ENCODE measurements around the gene SLC6A19. TPM values are rescaled to one million over a fixed set of nuclear protein-coding genes. Genes with fewer than 3 reads are reported as not detected.
"Not testable (repeated sequence)": the region's sequence is repeated elsewhere in the genome, so short reads cannot be mapped to it uniquely, and the experiment has no call there.

Gene SLC6A19
- total RNA-seq, 1 experiment from 2014 or later, result not detected

DNA sequence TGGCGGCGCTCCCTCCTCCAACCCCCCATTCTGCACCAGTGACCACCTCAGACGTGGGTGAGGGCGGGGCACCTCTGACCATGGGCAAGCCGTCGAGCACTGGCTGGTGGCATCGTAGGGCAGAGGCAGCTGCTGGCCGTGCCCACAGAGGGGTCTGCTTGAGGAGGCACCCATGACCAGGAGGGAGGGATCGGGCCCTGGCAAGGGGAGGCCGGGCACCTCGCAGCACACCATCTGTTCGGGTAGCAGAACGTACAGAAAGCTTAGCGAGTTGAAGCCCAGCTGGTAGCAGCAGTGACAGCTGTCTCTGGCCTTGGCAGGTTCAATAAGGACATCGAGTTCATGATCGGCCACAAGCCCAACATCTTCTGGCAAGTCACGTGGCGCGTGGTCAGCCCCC is 19.4 kb downstream of the SLC6A19 start:
- DNase-seq (ENCODE audit: low read depth), result no peak

DNA sequence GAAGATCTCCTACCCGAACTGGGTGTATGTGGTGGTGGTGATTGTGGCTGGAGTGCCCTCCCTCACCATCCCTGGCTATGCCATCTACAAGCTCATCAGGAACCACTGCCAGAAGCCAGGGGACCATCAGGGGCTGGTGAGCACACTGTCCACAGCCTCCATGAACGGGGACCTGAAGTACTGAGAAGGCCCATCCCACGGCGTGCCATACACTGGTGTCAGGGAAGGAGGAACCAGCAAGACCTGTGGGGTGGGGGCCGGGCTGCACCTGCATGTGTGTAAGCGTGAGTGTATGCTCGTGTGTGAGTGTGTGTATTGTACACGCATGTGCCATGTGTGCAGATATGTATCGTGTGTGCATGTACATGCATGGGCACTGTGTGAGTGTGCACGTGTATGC is 20.3 kb downstream of the SLC6A19 start:
- no peak for DNase-seq (ENCODE audit: low read depth)

DNA sequence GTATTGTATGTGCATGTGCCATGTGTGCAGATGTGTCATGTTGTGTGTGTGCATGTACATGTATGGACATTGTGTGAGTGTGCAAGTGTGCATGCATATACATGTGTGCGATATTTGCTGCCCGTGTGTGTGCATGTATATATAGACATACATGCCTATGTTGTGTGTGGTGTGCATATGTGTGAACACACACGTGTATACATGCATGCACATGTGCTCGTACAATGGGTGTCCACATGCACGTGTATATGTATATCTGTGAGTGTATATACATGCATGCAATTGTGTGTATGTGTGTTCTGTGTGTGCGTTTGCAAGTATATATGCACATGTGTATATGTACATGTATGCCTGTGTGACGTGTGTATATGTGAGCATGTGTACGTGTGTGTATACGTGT is 20.8 kb downstream of the SLC6A19 start:
- DNase-seq (ENCODE audit: low read depth), result no peak

DNA sequence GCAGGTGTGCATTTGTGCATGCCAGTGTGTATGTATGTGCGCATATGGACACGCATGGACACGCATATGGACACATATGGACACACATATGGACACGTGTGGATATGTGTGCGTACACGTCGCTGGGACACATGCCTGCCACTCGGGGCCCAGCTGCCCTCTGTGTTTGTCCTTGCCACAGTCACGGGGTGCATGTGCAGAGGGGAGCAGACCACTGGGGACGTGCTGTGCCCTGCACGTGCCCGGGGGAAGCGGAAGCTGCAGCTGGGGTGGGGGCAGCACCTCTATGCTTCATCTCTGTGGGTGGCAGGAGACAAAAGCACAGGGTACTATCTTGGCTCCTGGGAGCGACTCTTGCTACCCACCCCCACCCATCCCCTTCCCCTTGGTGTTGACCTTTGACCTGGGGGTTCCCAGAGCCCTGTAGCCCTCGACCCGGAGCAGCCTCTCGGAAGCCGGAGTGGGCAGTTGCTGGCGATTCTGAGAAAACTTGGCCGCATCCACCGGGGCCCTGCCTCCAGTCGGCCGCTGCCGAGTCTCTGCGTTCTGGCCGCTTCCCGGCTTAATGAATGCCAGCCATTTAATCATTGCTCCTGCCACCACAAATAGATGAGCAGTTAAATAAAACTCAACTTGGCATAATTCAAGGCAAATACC is 21.4 kb downstream of the SLC6A19 start:
- DNase-seq (ENCODE audit: low read depth), result no peak

DNA sequence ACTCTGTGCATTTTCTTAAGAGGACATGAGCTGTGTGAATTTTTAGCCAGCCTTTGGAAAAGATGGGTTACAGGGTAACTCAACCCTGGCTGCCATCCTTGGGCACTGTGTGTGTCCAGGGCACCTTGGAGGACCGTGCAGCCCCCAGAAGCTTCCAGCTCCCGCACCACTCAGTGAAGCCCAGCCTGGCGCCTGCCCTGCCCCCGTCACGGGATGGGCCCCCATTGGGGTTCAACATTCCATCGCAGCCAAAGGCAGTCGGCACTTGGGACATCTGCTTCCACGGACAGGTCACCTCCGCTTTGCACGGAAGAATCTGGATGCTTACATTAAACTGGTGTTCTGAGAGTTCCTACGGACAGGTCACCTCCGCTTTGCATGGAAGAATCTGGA is 21.9 kb downstream of the SLC6A19 start:
- DNase-seq (ENCODE audit: low read depth), result no peak

DNA sequence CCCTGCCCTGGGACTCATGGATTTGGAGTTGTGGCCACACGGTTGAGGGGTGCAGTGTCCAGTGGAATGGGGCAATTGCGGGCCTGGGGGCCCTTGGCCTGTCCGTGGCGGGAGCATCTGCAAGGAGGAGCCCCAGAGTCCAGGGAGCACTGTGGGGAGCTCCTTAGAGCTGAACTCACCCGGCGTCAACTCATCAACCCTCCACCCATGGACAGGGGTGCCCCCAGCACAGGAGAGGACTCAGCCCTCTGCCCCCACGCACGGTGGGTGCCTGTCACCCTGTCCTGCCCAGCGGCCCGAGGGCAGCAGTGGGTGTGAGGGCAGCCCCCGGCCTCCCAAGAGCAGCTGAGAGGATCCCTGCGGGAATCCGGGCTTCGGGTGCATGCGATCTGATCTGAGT is 23.2 kb downstream of the SLC6A19 start:
- no peak for DNase-seq (ENCODE audit: low read depth)

DNA sequence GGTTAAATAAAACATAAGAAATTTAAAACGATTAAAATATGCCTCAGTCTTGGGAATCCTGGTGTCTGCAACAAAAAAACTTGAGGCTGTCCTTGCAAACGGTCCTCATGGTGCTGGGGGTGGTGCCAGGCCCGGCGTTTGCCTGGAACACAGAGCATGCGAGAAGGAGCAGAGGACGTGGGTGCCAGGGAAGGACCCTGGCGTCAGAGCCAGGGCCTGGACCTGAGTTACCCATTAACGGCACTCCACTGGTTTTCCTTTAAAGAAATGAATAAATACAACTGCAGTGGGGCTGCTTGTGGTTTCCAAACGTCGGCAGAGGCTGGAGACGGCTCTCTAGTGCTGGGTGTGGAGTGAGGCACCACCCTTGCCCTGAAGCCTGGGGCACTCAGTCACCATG is 23.7 kb downstream of the SLC6A19 start, which contains the start of gene SLC6A18:
TSS of gene SLC6A18 (plus strand) at position 301 of the 400 bp plus-strand sequence. CDS start at position 398, 97 bp downstream.
- DNase-seq (ENCODE audit: low read depth), result no peak

DNA sequence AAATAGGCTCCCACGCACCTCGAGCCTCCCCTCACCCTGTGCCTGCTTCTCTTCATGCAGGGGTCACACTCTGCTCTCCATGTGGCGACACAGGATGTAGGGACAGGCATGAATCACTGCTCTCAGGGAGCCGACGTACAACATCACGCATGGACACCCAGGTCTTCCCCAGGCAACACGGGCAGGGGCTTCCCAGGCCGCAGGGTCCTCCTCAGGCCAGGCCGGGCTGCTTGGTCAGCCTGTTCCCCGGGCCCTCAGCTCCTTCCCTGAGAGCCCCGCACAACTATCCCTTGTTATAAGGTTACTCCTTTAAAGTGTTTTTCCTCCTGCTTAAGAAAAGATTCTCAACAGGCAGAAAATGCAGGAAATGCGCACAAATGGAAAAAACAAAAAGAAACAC is 24.8 kb downstream of the SLC6A19 start:
- DNase-seq (ENCODE audit: low read depth), result no peak

DNA sequence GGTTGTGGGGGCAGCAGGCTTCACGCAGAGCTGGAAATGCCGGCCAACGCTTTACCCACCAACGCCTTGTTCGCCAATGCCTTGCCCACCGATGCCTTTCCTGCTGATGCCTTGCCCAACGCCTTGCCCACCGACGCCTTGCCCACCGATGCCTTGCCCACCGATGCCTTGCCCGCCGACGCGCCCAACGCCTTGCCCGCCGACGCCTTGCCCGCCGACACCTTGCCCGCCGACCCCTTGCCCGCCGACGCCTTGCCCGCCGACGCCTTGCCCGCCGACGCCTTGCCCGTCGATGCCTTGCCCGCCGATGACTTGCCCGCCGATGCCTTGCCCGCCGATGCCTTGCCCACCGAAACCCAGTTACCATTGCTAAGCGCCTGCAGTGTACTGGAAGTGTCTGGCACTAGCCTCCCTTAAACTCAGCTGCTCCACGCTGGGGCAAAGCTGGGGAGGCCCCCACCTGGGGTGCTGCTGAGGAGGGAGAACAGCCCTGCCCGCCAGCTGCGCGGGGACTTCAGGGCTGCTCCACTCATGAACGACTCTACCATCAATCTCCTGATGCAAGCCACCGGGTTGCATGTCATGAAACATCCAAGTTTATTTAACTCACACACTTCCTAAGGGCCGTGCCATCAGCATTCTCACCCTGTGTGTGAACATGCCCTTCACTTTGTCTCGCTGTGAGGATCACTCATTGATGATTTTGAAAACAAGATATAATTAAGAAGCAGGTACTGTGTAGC is 25.6 kb downstream of the SLC6A19 start:
- DNase-seq (ENCODE audit: low read depth), result no peak

DNA sequence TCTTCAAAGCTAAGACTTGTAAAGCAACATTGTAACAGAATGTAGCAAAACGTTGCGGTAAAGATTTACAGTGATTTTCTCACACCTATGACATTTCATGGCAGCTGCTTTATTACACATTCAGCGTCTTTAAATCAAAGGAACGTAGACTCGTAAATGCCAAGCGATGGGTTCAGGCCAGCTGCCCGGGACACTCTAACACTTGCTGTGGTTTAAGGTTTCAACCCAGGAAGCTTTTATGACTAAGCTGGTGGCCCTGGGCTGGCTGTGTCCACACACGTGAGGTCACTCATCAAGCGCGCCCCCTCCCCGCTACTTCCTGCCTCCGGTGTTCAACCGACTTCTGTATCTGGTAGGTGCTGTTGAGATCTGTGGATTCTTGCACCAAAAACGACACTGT is 26.3 kb downstream of the SLC6A19 start:
- DNase-seq (ENCODE audit: low read depth), result peak; percentile 82

DNA sequence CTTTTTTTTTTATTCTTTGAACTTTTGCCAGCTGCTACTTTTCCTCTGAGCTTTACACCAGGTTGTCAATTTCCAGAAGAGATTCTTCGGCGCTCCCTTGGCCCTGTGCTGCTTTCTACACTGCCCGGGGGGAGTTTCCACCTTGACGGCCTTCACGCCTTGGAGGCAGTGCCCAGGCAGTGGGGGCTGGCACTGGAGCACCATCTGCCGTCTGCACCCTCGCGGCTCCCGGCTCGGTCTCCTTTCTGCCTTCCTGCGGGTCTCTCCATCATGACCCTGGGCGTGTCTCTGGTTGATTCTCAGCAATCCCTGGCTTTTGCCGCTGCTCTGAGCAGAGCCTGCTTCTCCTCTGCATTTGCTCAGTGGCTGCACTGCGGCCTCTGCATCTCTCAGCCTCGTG is 26.7 kb downstream of the SLC6A19 start:
- no peak for DNase-seq (ENCODE audit: low read depth)

DNA sequence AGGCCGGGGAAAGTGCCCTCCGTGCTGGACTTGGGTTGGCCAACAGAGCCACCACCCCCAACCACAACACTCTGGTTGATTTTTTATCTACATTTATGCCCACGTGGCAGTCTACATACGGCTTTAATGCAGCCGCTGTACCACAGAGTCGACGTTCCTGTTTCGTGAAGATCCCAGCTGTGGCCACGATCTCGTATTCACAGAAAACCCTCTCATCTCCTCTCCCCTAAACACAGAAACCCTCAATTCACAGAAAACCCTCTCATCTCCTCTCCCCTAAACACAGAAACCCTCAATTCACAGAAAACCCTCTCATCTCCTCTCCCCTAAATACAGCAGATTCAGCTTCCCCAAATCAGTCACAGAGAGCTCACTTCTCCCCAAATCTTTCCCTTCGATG is 27.6 kb downstream of the SLC6A19 start:
- not testable (repeated sequence) for DNase-seq (ENCODE audit: low read depth)

DNA sequence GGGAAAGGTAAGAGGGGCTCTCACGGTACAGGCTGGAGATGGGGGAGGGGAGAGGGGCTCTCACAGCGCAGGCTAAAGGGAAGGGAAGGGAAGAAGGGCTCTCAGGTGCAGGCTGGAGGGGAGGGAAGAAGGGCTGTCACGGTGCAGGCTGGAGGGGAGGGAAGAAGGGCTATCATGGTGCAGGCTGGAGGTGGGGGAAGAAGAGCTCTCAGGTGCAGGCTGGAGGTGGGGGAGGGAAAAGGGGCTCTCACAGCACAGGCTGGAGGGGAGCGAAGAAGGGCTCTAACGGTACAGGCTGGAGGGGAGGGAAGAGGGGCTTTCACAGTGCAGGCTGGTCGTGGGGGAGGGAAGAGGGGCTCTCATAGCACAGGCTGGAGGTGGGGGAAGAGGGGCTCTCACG is 28.4 kb downstream of the SLC6A19 start:
- DNase-seq (ENCODE audit: low read depth), result no peak

DNA sequence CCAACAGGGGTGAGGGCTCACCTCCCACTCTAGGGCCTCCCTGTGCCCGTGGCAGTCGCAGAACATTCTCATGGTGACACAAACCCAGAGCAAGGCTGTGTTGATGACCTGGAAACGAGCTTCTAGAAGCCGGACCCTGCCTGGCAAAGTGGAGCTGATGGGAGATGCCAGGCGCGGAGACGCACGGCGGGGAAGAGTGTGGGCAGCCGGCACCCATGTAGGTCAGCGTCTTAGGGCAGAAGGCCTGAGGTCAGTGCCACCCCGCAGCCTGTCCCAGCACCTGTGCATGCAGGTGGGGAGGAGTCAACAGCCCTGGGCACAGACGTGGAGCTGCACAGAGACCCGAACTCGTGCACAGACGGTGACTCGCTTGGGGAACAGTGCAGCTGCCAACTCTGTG is 29.2 kb downstream of the SLC6A19 start:
- no peak for DNase-seq (ENCODE audit: low read depth)

DNA sequence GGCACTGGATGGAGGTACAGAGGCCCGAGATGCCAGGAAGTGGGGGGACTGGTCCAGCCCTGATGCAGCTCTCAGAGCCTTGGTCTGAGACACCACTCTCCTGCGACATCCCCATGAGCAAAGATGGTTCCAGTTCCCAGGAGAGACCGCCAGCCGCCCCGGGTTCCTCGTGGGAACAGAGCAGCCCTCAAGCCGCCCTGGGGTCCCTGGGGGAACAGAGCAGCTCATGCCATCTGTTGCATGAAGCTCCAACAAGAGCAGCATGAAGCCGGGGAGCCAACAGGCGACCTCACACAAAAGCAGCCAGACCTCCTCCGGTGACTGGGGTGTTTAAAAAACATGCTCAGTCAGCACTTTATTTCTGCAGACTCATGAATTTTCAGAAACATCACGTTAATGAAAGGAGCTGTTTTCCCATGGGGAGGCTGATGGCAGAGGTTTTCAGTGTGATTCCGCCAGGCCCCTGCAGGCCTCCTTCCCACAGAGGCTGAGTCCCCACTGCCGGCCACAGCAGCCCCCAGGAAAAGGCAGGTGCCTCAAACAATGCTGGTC is 30.0 kb downstream of the SLC6A19 start:
- DNase-seq (ENCODE audit: low read depth), result no peak

DNA sequence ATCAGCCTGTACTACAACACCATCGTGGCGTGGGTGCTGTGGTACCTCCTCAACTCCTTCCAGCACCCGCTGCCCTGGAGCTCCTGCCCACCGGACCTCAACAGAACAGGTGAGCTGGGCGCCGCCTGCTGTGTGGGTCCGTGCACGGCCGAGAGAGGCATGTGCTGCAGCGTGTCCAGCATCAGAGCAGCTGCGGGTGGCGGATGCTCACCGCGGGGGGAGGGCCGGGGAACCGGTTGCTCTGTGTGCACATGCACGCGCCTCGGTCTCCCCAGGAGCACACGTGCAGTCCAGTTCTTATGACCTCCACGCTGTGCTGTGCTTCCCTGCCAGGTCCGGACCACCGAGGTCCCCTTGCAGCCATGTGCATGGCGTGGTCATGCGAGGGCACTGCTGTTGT is 31.4 kb downstream of the SLC6A19 start:
- DNase-seq (ENCODE audit: low read depth), result no peak

DNA sequence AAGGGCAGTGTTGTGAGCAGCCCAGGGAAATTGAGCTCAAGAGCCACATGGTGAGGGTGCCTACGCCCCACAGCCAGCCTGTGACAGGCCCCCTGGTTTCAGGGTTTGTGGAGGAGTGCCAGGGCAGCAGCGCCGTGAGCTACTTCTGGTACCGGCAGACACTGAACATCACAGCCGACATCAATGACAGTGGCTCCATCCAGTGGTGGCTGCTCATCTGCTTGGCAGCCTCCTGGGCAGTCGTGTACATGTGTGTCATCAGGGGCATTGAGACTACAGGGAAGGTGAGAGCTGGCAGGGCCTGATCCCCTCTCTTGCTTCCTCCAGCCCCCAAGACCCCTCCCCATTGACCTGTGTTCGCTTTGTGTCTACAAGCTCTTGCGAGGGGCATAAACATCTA is 34.0 kb downstream of the SLC6A19 start:
- no peak for DNase-seq (ENCODE audit: low read depth)

DNA sequence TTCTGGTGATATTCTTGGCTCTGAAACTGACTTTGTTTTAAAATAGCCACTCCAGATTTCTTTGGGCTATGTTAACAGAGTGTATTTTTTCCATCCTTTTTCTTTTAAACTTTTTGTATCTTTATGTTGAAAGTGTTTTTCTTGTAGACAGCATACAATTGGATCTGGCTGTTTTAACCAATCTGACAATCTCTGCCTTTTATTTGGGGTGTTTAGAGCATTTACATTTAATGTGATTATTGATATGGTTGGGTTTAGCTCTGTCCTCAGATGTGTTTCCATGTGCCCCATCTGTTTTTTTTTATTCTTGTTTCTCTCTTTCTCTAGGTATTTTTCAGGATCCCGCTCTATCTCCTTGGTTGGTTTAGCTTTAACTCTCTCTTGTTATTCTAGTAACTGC is 34.4 kb downstream of the SLC6A19 start:
- no peak for DNase-seq (ENCODE audit: low read depth)

DNA sequence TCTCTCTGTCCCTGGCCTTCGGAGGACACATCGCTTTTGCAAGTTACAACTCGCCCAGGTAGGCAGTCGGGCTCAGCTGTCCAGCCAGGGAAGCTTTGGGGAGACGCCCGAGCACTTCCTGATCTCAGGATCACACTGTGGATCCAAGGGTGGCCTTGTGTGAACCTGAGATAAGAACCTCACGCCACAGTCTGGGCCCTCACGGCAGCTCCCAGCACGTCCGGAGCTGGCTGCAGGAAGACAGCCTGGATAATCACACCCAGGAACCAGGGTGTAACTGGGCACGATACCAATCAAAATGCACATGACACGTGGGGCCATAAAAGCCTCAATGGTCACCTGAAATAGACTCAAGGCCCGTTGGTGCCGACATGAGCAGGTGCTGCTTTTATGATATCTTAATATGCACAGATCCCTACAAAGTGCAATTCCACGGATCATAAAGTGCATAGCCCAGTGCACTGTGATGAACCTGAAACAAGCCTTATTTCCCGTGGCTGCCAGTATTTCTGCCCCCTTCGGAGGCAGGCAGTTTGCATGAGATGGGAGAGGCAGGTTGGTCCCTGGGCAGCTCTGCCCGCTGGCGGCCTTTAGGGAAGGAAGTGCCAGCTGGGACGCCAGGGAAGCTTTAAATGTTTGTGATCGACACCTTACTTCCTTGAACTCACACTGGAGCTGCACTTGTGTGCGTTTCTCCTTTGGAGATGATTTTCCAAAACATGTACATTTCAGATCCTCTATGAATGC is 38.3 kb downstream of the SLC6A19 start:
- DNase-seq (ENCODE audit: low read depth), result no peak

DNA sequence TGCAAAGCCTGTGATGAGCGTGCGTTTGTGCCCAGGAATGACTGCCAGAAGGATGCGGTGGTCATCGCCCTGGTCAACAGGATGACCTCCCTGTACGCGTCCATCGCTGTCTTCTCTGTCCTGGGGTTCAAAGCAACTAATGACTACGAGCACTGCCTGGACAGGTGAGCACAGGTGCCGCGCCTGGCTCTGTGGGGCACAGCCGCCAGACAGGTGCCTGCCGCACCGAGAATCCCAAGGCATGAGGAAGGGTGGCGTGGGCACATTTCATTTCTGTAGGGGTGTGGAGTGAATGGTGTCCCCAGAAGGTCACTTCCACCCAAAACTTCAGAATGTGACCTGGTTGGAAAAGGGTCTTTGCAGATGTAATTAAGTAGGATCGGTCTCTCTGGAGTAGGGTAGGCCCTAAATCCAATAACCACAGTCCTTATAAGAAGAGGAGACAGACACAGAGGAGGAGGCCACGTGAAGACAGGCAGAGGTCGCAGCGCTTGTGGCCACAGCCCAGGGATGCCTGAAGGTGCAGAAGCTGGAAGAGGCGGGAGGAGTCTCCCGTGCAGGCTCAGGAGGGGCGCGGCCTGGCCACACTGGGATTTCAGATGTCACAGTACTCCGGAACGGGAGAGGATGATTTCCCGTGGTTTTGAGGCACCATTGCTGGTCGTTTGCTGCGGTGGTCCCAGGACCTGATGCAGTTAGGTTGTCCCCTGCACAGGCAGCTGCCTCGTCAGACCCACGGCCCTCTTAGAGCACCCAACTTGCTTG is 39.3 kb downstream of the SLC6A19 start:
- DNase-seq (ENCODE audit: low read depth), result no peak

DNA sequence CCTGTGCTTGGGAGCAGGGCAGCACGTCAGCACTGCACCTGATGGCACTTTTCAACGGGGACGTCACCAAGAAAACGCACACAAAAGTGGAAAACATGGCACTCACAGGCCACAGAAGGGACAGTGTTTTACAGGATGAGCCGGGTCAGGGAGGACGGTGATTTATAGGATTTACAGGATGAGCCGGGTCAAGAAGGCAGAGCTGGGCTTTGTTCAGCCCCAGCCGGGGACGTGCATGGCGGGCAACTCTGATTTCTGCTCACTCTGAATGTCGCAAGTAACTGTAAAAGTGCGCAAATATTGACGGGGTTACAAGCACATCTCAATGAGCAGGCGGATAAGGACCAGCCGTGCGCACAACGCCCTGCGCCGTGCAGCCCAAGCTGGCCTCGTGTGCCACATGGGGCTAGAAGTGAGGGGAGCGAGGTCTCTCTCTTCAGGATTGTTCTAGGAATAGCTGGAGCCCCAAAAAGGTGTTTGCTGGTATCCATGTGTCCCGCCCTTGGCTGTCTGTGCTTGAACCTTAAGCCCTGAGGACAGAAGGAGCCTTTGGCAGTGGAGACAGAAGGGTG is 40.2 kb downstream of the SLC6A19 start:
- DNase-seq (ENCODE audit: low read depth), result no peak

All from HT1080 (cell line).